Measurements from ENCODE around the gene MRO.
A peak's percentile ranks its signal among the peaks of the same experiment; 100 is the strongest.
"Not testable (repeated sequence)": the region's sequence is repeated elsewhere in the genome, so short reads cannot be mapped to it uniquely, and the experiment has no call there.

Gene MRO

GRCh38 chr18:50819728-50820378 lies at the start of gene MRO:
TSS of gene MRO (minus strand) at chr18:50820016. CDS start at chr18:50809400, 10,616 bp downstream.
- DNase-seq, result peak; percentile 74 to 80

GRCh38 chr18:50869150-50869549 lies 49.3 kb upstream of the MRO start:
- no peak for DNase-seq

DNA sequence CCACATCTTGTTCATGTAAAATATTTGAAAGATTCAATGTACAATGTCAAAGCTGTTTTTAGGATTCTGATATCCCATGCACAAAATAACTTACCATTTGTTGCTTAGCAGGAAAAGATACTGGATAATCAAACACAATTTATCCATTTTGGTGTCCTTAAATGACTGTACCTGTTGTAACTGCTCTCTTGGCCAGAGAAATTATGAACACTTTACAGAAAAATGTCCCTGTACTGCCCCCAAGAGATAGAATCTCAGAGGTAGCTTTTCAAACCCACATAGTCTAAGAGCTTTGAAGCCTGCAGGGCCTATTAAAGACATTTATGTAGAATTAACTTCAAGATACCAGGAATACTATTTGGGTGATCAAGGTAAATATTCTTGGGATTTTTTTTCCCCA lies 46.9 kb upstream of the MRO start:
- no peak for DNase-seq

GRCh38 chr18:50863840-50864375 lies 44.1 kb upstream of the MRO start:
- no peak for DNase-seq

DNA sequence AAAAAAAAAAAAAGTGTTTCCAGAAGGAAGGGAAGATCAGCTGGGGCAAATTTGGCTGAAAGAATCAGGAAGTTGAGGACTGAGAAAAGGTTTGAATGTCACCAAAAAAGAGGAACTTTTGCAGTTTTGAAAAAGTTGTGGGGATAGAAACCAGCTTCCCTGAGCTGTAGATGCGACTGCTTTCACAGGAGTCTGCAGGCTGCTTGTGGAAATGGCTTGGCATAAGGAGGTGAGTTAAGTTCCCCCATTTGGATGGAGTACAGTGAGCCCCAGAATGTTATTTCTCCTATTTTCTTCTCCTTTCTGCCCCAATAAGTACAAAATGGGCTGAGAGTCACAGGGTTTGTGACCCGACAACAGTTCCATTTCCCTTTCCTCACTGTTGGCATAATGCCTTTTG lies 42.6 kb upstream of the MRO start:
- DNase-seq, result no peak

DNA sequence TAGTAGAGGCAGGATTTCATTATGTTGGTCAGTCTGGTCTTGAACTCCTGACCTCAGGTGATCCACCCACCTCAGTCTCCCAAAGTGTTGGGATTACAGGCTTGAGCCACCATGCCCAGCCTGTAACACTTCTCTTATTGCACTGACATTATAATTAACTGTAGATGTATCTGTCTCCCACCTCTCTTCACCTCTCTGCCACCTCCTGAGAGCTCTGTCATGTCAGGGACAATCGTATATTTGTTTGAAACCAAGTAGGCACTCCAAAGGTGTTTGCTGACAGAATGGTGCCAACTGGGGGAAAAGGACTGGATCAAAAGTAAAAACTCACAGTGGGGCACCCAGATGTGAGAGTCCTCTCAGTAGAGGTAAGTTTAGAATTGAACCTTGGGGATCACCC lies 41.8 kb upstream of the MRO start:
- DNase-seq, result no peak

DNA sequence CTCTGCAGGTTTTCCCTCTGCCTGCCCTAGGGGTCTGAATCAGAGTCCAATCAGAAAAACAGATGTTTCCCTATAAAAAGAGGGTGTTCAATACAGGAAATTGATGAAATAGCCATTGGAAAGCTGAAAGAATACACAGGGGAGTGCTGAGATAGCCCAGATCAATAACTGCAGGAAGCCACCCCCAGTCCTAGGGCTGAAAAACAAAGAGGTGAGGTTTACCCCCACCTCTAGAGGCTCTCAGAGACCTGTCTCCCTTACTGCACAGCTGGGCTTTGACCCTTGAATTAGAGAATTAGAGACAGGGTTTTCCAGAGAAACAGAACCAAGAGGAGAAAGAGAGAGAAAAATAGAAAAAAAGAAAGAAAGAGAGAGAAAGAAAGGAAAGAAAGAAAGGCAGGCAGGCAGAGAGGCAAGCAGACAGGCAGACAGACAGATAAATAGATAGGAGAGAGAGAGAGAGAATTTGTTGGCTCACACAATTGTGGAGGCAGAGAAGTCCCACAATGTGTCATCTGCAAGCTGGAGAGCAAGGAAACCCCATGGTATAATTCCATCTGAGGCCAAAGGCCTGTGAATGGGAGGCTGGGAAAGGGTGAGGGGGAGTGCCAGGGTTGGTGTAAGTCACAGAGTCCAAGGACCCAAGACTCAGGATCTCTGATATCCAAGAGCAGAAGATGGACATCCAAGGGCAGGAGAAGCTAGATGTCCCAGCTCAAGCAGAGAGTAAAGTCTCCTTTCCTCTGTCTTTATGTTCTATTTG lies 40.2 kb upstream of the MRO start:
- no peak for DNase-seq

- no peak for DNase-seq
Observed at GRCh38 chr18:50857694-50858093, 37.9 kb upstream of the MRO start.

GRCh38 chr18:50857166-50857565 lies 37.4 kb upstream of the MRO start:
- DNase-seq, result not testable (repeated sequence)

DNA sequence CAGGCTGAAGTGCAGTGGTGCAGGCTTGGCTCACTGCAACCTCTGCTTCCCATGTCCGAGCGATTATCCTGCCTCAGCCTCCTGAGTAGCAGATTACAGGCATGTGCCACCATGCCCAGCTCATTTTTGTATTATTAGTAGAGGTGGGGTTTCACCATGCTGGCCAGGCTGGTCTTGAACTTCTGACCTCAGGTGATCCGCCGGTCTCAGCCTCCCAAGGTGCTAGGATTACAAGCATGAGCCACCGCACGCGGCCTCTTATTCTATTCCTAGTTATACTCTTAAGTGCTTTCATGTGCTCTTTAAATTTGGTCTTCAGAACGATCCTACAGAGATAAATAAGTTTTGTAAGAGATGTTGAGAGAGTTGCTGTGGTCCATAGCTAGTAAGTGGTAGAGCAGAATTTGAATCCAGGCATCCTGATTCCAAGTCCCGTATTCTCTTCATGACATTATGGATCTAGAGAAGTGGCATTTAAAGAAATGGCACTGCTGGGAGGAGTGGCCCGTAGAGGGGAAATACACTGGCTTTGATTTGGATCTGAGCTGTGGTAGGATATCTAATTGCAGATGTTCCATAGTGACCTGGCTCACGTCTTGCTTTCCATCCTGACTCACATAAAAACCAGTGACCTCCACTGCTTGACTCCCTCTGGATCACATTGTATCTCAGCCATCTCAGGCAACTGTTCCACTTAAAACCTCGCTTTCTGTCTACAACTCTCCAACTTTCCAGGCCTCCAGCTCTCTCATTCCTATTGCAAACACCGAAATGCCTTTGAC lies 36.4 kb upstream of the MRO start:
- DNase-seq, result no peak

GRCh38 chr18:50853863-50854271 lies 34.1 kb upstream of the MRO start:
- DNase-seq, result peak in 1 of 2 donors; percentile 39

DNA sequence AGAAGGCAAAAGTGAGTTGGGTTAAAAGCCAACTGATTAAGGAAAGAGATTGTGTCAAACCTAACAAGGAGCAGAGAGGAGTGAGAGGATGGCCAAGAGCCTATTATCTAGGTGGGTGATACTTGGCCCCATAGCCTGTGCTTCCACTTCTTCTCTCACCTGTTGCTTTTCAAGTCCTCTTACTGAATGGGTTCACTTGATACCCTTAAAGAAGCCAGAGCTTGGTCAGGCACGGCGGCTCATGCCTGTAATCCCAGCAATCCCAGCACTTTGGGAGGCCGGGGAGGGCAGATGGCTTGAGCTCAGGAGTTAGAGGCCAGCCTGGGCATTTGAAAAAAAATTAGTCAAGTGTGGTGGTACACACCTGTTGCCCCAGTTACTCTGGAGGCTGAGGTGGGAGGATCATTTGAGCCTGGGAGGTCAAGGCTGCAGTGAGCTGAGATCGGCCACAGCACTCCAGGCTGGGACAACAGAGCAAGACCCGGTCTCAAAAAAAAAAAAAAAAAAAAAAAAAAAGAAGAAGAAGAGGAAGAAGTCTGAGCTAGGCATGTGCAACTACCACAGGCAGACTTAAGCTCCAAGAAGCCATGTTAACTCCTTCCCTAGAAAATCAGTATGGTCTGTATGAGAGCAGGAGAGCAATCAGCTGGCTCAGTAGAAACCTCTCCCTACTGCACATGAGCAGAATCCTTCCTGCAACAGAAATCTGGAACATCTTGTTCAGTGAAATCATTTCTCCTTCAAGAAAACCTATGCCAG lies 30.7 kb upstream of the MRO start:
- no peak for DNase-seq

GRCh38 chr18:50849419-50849821 lies 29.6 kb upstream of the MRO start:
- DNase-seq, result no peak

DNA sequence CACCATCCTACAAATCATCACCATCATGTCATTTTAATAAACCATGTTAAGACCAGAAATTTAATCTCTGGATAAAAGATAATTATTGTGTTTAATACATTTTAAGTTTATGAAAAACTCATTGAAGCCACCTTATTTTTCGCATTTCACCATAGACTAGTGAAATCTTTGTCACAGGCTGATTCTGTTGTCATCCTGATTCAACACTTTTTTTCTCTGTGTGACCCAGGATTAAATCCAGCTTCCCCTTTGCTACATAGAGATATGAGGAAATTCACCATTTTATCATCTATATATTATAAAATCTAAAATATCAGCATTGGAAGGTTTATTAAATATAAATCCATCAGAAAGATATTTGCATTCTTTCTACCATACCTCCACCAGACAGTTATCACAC lies 29.2 kb upstream of the MRO start:
- no peak for DNase-seq

DNA sequence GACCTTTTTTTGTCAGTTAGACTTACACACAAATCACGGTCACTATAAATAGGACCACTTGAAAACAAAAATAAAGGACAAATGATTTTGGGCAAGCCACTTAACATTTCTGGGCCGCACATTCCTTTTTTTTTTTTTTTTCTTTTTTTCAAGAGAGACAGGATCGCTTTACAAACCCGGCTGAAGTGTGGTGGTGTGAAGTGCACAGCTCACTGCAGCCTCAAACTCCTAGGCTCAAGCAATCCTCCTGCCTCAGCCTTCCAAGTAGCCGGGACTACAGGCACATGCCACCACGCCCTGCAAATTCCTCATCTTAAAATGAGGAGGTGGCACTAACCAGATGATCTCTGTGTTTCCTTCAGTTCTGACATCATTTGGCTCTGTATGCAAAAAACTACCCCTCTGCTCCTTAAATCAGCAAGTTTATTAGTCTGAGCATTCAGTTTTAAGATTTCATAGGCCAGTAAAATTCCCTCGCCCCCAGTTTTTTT lies 28.3 kb upstream of the MRO start:
- no peak for DNase-seq

- no peak for DNase-seq
Observed at GRCh38 chr18:50847192-50847591, 27.4 kb upstream of the MRO start.

- no peak for DNase-seq
Observed at GRCh38 chr18:50844960-50845359, 25.1 kb upstream of the MRO start.

GRCh38 chr18:50844554-50844953 lies 24.7 kb upstream of the MRO start:
- no peak for DNase-seq

DNA sequence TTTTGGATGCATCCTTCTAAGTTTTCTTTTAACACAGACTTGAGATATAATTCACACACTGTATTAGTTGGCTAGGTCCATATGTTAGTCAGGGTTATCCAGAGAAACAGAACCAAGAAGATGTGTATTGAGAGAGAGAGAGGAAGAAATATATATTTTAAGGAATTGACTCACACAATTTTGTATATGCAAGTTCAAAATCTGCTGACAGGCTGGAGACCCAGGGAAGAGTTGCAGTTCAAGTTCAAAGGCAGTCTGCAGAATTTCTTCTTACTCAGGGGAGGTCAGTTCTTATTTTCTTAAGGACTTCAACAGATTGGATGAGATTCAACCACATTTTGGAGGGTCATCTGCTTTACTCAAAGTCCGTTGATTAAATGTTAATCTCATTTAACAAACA lies 23.0 kb upstream of the MRO start:
- no peak for DNase-seq

DNA sequence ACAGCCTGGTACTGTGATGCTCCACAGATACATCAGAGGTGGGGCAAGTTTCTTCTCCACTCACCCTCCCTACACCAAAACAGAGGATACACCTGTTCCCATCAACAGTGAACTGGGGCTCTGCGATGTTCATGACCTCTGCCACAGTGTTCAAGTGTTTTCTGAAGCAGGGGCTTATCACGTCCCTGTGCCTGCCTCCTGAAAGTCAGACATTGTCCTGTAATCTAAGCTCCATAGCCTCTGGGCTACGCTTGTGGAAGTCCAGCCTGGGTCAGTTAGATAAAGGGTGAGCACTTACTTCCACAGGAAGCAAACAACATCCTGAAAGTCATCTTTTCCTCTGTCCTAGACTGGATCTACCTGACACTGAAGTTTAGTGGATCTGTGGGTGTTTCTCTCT lies 20.2 kb upstream of the MRO start:
- no peak for DNase-seq

DNA sequence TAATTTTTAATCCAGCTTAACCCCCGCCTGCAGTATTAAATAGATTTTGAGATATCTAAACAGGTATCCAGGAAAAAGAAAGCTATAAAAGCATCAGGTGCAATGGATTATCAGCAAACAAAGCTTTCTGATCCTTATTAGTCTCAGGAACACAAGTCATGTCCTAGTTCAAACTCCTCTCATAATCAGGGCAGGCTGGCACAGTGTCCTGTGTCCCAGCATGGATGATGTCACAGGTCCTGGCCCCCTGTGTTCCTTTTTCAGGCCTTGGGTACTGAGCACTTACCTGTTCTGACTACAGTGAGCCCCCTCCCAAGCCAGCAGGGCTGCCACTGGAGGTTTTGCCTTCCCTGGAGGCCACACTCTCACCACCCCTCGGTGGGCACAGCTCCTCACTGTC lies 19.5 kb upstream of the MRO start:
- no peak for DNase-seq

DNA sequence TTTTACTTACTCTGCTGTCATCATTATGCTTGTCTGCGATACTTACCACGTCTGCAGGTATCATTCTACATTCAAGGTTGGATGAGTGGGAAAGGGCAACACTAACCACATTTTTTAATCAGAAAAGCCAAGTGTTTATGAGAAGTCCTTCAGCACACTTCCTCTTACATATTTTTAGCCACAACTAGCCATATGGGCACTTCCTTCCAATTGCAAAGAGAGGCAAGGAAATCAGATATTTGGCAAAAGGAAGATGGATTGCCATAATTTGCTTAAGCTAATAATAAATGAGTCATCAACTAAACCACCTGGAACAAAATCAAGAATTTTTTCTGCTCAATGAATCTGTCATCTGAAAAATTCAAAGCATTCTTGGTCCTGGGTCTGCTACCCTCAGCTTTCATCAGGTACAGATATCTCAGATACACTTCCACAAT lies 16.7 kb upstream of the MRO start:
- DNase-seq, result peak in 1 of 2 donors; percentile 6

- not testable (repeated sequence) for DNase-seq
Observed at GRCh38 chr18:50833496-50833895, 13.7 kb upstream of the MRO start.

Data from CD4-positive, alpha-beta T cell treated with Interferon alpha-2 for 1 hour (primary cell).